Measurements from ENCODE around the gene OR1M1.
"Not testable (repeated sequence)": the region's sequence is repeated elsewhere in the genome, so short reads cannot be mapped to it uniquely, and the experiment has no call there.

The OR1M1 gene

DNA sequence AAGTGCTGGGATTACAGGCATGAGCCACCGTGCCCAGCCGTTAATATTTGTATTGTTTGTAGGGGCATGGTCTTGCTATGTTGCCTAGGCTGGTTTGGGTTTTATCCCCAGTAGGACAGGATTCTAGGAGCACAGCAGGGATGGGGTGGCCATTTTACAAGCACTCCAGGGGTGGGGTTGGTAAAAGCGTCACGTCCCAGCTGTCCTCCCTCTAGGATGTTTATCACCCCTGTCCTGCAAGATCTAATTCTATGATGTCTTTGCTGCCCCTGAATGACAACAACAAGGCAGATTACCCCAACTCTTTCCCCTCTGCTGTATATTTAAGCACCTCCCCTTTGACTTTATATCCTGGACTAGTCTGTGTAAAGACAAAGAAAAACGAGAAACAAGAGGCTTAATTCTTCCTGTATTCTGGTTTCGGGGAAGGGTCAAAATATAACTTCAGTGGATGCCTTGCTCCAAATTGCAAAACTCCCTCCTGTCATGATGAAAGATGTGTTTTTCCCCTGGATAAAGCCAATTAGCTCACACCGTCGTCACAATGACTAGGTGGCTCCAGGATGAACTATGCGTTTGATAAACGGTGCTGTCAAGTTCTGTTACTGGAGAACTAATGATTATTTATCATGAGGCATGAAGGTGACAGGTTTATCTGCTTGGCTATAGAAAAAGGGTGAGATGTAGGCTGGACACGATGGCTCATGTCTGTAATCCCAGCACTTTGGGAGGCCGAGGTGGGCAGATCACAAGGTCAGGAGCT, 27.8 kb upstream of the OR1M1 start:
- peak; percentile 30 for DNase-seq (ENCODE audit: low read depth)
- H3K4me3 ChIP-seq (replicated peaks; ENCODE audit: low read depth, low read length) = no peak overlapping the region
- TF ChIP-seq, protein P1, sequence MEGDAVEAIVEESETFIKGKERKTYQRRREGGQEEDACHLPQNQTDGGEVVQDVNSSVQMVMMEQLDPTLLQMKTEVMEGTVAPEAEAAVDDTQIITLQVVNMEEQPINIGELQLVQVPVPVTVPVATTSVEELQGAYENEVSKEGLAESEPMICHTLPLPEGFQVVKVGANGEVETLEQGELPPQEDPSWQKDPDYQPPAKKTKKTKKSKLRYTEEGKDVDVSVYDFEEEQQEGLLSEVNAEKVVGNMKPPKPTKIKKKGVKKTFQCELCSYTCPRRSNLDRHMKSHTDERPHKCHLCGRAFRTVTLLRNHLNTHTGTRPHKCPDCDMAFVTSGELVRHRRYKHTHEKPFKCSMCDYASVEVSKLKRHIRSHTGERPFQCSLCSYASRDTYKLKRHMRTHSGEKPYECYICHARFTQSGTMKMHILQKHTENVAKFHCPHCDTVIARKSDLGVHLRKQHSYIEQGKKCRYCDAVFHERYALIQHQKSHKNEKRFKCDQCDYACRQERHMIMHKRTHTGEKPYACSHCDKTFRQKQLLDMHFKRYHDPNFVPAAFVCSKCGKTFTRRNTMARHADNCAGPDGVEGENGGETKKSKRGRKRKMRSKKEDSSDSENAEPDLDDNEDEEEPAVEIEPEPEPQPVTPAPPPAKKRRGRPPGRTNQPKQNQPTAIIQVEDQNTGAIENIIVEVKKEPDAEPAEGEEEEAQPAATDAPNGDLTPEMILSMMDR (IDR thresholded peaks at IDR 0.05; ENCODE audit: low read length, missing control alignments) = no peak

DNA sequence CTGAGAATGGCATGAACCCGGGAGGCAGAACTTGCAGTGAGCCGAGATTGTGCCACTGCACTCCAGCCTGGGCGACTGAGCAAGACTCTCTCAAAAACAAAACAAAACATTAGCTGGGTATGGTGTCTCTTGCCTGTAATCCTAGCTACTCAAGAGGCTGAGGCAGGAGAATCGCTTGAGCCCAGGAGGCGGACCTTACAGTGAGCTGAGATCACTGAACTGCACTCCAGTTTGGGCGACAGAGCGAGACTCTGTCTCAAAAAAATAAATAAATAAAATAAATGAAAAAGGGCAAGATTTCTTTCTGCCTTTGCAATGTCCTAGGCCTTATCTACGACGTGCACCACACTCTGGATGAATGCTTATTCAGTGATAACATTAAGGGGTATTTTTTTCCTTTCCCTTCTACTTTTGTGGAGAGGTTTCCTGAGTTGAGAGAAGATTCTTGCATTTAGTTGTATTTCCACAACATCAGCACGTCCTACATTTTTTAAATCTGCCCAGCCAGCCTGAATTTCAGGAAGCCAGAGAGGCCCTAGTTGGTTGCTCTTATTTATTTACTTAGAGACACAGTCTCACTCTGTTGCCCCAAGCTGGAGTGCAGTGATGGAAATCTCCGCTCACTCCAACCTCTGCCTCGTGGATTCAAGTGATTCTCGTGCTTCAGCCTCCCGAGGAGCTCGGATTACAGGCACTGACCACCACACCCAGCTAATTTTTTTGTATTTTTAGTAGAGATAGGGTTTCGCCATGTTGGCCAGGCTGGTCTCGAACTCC, 26.1 kb upstream of the OR1M1 start:
- H3K4me3 ChIP-seq (replicated peaks; ENCODE audit: low read depth, low read length) = no peak overlapping the region
- TF ChIP-seq, protein P1 (IDR thresholded peaks at IDR 0.05; ENCODE audit: low read length, missing control alignments) = no peak
- DNase-seq (ENCODE audit: low read depth) = no peak

DNA sequence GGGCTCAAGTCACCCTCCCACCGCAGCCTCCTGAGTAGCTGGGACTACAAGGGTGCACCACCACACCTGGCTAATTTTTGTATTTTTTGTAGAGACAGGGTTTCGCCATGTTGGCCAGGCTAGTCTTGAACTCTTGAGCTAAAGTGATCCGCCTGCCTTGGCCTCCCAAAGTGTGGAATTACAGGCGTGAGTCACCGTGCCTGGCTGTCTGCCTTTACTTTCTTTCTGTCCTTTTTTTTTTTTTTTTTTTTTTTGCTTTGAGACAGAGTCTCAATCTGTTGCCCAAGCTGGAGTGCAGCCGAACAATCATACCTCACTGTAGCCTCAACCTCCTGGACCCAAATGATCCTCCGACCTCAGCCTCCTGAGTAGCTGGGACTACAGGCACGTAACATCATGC, 25.0 kb upstream of the OR1M1 start:
- no peak overlapping the region for H3K4me3 ChIP-seq (replicated peaks; ENCODE audit: low read depth, low read length)
- DNase-seq (ENCODE audit: low read depth) = no peak
- TF ChIP-seq, protein P1 (IDR thresholded peaks at IDR 0.05; ENCODE audit: low read length, missing control alignments) = no peak

GRCh38 chr19:9065457-9066014, 21.3 kb upstream of the OR1M1 start:
- no peak for DNase-seq (ENCODE audit: low read depth)
- TF ChIP-seq, protein P1 (IDR thresholded peaks at IDR 0.05; ENCODE audit: low read length, missing control alignments) = no peak
- no peak overlapping the region for H3K4me3 ChIP-seq (replicated peaks; ENCODE audit: low read depth, low read length)

DNA sequence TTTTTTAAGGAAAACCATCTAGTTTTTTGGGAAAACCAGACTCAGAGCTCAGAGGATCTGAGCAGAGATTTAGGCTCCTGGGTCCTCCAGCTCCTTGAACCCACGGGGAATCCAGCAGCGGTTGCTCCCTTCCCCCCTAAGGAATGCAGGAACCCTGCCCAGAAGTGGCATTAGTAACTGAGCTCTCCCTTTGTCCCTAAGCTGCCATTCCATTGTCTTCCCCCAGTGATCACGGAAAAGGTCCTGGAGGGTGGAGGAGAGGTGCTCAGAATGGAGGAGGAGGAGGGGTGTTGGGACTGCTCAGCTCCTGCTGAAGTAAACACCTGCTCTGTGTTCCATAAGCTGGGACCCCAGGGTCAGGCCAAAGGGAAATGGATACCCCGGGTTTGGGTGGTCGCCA, 16.8 kb upstream of the OR1M1 start:
- H3K4me3 ChIP-seq (replicated peaks; ENCODE audit: low read depth, low read length) = no peak overlapping the region
- TF ChIP-seq, protein P1 (IDR thresholded peaks at IDR 0.05; ENCODE audit: low read length, missing control alignments) = no peak
- DNase-seq (ENCODE audit: low read depth) = no peak

DNA sequence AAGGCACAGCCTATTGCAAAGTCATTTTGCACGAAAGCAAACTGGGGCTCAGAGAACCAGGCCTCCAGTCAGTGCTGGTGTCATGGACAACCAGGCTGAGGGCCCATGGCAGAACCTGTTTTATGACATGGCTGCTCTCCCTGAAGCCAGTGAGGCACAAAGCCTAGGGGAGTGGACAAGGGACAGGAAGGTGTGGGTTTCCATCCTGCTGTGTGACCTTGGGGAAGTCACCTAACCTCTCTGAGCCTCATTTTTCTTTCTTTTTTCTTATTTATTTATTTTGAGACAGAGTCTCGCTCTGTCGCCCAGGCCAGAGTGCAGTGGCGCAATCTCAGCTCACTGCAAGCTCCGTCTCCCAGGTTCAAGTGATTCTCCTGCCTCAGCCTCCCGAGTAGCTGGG, 15.1 kb upstream of the OR1M1 start:
- not testable (repeated sequence) for H3K4me3 ChIP-seq (replicated peaks; ENCODE audit: low read depth, low read length); DNase-seq (ENCODE audit: low read depth)

- TF ChIP-seq, protein P1 (IDR thresholded peaks at IDR 0.05; ENCODE audit: low read length, missing control alignments) = no peak
- no peak for DNase-seq (ENCODE audit: low read depth)
- no peak overlapping the region for H3K4me3 ChIP-seq (replicated peaks; ENCODE audit: low read depth, low read length)
These were observed 13.1 kb upstream of the OR1M1 start for GRCh38 chr19:9073806-9074205.

Data from fibroblast of pulmonary artery (primary cell).